ENCODE measurements around the gene MRAS.

The MRAS gene

DNA sequence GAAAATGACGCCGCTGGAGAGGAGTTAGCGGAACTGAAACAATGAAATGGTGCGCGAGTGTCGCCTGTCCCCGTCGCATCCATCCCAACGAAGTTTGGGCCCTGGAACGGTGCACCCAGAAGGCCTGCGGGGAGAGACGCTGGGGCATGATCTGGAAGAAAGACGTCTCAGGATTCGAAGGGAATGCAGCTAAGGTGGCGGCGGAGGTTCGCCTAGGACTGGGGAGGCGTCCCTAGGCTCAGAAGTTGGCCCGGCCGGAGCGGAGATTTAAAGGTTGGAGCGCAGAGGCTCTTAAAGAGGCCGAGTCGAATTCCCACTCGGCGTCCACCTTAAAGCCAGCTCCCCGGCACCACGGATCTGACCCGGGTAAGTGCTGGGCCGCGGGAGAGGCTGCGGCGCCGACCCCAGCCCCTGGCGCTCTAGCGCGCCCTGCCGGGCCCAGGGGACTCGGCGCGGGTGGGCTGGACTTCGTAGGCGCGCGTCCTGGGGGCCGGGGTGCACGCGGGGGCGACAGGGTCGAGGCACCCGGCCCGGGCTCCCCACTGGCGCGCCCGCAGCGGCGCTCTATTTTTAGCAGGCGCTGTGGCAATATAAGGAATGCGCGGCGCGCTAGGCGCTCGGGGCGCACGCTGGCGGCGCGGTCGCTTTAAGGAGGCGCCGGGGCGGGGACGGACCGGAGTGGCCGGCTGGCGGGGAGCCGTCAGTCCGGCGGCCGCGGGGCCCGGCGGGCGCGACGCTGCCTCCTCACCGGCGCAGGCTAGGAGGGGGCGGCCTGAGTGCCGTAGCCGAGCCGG is at the start of gene MRAS:
TSS of gene MRAS (plus strand) at position 620 of the 794 bp plus-strand sequence. CDS start 24,305 bp downstream, outside the sequence.
- no peak for DNase-seq (ENCODE audit: low read depth)

- DNase-seq (ENCODE audit: low read depth): no peak
These were observed 47.7 kb upstream of the MRAS start for GRCh38 chr3:138300647-138301046.

- DNase-seq (ENCODE audit: low read depth): no peak
These were observed 44.9 kb upstream of the MRAS start for GRCh38 chr3:138303474-138303873.

GRCh38 chr3:138307899-138308298 is 40.5 kb upstream of the MRAS start:
- DNase-seq (ENCODE audit: low read depth): no peak

- no peak for DNase-seq (ENCODE audit: low read depth)
These were observed 39.6 kb upstream of the MRAS start for GRCh38 chr3:138308783-138309182.

DNA sequence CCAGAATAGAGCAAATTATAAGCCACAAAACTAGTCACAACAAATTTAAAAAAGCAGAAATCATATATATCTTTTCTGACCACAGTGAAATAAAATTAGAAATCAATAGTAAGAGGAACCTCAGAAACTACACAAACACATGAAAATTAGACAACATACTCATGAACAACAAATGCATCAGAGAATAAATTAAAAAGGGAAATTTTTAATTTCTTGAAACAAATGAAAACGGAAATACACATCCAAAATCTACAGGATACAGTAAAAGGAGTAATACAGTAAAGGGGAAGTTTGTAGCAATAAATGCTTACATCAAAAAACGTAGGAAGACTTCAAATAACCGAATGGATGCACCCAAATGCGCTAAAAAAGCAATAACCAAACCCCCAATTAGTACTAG is 37.9 kb upstream of the MRAS start:
- no peak for DNase-seq (ENCODE audit: low read depth)

DNA sequence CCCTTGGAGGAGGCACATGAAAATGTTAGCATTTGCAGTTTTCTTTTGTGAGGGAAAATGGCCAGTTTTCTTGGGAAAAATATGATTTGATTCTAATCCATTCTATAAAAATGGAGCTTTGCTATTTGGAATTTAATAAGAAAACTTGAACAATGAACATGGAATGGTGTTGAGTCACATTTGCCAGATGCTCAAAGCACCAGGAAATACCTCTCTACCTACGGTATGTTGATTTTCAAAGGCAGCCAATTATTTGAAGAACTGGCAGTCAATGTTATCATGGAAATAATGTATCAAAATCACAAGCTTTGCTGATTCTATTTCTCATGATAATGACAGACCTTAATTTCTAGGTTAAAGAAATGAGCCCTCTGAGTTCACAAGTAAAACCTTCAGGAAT is 33.6 kb upstream of the MRAS start:
- DNase-seq (ENCODE audit: low read depth): no peak

GRCh38 chr3:138317687-138318086 is 30.7 kb upstream of the MRAS start:
- no peak for DNase-seq (ENCODE audit: low read depth)

- DNase-seq (ENCODE audit: low read depth): no peak
These were observed 24.4 kb upstream of the MRAS start for GRCh38 chr3:138323971-138324370.

DNA sequence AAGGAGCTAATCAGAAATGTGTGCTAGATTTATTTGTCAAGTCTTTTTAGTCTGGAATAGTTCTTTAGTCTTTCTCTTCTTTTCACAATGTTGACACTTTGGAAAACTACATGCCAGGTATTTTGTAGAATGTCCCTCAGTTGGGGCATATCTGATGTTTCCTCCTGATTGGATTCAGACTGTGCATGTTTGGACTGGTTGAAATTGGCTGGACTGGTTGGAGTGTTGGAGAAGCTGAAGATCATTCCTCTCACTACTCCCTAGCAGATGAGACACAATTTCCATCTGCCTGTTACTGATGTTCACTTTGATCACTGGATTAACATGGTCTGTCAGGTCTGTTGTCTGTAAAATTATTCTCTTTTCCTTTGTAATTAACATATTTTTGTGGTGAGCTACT is 22.4 kb upstream of the MRAS start:
- DNase-seq (ENCODE audit: low read depth): no peak

DNA sequence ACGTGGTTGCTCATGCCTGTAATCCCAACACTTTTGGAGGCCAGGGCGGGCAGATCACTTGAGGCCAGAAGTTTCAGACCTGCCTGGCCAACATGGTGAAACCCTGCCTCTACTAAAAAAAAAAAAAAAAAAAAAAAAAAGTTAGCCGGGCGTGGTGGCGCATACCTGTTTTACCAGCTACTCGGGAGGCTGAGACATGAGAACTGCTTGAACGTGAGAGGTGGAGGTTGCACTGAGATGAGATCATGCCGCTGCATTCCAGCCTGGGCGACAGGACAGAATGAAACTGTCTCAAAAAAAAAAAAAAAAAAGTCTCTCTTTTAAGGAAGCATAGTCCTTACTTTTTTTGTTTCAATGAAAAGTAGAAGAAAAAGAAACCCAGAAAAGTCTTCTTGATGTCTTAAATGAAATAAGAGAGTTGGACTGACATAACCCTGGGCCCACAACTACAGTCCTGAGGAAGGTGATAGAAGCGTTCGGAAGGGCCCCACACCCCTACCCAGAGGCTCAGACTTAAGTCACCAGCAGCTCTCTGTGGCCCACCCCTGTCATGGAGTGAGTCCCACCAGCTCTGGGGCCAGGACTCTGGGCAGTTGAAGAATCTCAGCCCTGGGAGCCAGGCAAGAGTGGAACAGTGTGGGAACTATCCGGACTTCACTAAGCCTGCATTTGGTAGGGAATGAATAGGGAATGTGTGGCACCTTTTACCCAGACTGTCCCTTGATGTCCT is 21.3 kb upstream of the MRAS start:
- no peak for DNase-seq (ENCODE audit: low read depth)

GRCh38 chr3:138327831-138328230 is 20.5 kb upstream of the MRAS start:
- no peak for DNase-seq (ENCODE audit: low read depth)

GRCh38 chr3:138328341-138328740 is 20.0 kb upstream of the MRAS start:
- DNase-seq (ENCODE audit: low read depth): no peak

DNA sequence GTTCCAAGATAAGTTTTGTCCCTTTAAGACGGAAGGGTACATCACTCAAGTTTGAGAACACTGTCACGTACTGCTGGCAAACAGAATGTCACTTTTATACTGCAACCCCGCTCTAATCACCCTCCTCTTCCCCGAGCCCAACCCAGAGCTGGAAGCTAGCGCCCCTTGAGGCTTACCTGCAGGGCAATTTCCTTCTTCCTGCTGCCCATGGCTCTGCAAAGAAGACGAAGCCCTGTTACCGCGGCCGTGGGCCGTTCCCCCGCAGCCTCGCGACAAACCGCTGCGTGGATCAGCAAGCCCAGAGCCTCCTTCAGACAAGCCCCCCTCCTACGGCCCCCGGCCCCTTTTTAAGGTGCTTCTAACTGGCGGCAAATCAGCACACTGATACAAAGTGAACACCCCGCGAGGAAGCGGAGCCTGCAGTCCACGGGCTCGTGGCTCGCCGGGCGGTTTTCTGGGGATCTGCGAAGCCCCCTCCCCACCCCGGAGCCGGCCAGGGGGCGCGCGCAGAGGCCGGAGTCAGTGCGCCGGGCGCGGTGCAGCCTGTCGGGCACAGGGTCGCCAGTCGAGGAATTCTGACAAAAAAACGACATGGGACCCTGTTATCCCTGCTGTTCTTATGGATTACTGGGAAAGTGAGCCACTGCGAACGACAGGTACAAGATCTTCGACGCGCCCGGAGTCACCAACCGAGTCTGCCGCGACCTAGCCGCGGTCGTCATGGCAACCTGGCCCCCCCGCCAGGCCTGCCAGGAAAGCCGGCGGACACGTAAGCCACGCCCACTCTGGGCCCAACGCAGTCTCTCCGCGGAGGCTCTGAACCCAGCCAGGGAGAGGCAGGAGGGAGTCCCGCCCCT is 19.0 kb upstream of the MRAS start, which contains the start of gene NME9:
TSS of gene NME9 (minus strand) at position 725 of the 857 bp plus-strand sequence. CDS start at position 209, 516 bp downstream.
- peak; percentile 75 for DNase-seq (ENCODE audit: low read depth)

- no peak for DNase-seq (ENCODE audit: low read depth)
These were observed 18.4 kb upstream of the MRAS start for GRCh38 chr3:138329984-138330293.

DNA sequence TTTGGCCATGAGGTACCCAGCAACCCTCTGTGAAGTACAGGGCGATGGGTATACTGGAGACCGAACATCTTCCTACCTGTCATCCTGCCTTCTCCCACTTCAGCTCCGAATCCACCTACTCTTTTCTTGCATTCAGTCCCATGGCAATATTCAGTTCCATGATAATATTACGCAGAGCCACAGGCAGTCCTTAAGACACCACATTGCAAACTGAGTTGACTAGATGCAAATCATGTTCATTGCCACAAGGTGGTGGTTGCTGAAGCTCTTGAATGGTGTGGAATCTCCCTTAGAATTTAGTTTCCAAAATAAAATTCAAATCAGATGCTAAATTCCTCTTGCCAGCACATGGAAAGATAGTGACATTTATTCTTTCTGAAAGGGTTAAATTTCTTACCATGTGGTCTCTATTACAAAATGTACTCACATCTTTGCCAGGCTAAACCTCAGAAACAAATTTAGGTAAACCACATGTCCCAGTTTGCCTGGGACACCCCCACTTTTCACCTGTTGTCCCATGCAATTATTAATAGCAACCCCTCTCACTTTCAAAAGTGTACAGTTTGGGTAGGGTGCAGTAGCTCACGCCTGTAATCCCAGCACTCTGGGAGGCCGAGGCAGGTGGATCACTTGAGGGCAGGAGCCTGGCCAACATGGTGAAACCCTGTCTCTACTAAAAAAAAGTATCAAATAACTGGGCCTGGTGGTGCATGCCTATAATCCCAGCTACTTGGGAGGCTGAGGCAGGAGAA is 17.1 kb upstream of the MRAS start:
- no peak for DNase-seq (ENCODE audit: low read depth)

DNA sequence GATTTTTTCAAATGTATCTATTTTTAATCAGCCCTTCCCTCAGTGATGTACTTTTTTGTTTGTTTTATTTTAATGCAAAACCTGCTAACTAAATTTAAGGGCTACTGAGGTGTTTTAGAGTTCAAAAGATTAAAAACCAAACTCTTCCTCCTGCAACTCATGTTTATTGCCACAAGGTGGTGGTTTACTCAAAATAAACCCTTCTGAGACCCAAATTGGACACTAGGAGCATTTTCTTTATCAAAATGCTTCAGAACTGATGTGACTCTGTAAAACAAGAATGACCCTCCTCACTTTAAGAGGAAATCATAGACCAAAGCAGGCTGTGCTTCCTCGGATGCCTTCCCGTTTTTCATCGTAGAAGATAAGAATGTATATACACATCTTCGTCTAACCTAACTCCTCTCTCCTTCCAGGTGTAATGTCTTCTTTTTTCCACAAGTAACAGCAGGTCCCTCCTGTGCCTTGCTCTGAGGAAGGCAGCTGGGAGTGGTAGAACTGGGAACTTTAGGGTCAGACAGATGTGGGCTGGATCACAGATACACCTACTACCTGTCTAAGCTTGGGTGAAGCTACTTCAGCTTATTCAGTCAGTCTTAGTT is 15.8 kb upstream of the MRAS start:
- no peak for DNase-seq (ENCODE audit: low read depth)

DNA sequence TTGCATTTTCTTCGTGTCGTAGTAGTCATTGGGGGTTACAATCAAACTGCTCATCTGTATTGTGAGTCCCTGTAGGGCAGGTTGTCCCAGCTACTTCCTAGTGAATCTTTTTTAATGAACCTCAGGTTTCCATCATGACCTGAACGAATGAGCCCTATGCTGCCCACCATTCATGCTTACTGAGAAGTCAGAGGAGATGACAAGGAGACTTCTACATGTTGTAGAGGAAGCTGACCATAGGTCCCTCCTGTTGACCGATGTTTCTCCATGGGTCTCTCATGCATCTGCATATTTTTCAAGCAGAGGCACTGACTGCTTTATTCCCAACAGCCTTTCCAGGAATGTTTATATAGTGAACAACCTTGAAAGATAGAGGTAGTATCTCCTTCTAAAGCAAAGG is 13.8 kb upstream of the MRAS start:
- DNase-seq (ENCODE audit: low read depth): no peak

GRCh38 chr3:138336454-138336999 is 11.9 kb upstream of the MRAS start:
- no peak for DNase-seq (ENCODE audit: low read depth)

DNA sequence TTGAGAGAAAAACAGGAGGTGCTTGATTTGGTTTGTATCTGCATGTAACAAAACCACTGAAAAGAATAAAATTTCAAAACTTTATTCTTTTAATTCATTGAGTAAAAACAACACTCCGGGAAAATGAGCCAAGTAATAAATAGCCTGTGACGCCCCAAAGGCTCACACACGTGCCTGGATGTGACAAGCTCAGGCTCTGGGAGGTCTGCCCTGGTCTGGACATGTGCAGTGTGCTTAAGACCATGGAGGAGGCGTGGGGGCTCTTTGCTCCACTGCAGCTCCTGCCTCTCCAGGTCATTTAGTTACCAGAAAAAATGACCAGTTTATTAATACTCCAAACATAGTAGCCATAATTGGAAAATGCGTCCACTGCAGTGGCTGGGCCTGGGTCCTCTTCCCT is 10.1 kb upstream of the MRAS start:
- no peak for DNase-seq (ENCODE audit: low read depth)

DNA sequence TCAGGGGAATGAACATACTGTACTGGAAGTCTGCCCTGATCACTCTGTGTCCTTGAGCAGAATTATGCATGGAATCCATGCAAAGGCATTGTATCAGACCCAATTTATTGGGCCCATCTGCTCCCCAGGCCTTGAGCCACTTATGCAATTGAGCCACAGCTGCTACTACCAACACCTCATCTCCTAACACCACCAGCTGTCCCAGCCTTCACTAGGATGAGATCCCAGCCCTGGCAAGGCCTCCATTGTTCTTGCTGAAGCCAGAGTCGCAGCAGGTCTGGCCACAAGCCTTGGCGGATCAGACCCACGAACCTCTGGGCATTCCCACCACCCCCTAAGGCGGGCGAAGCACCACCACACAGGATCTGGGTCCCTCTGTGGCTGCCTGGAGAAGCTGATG is 9.6 kb upstream of the MRAS start:
- DNase-seq (ENCODE audit: low read depth): no peak
